ENCODE measurements around the gene TUBB8.
"Not testable (repeated sequence)": the region's sequence is repeated elsewhere in the genome, so short reads cannot be mapped to it uniquely, and the experiment has no call there.

Gene TUBB8

DNA sequence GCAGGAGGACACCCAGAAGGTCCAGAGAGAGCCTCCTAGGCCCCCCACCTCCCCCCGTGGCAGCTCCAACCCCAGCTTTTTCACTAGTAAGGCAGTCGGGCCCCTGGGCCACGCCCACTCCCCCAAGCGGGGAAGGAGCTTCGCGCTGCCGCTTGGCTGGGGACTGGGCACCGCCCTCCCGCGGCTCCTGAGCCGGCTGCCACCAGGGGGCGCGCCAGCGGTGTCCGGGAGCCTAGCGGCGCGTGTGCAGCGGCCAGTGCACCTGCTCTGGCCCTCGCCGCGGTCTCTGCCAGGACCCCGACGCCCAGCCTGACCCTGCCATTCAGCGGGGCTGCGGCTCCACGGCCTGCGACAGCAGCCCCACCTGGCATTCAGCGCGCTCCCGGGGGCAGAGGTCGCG lies 37.8 kb downstream of the TUBB8 start:
- H3K36me3 ChIP-seq (ENCODE audit: insufficient read depth); H3K27ac ChIP-seq; H3K4me2 ChIP-seq: not testable (repeated sequence)

GRCh38 chr10:10261-10971 lies 38.7 kb downstream of the TUBB8 start:
- H3K4me3 ChIP-seq (IDR thresholded peaks at IDR 0.05; ENCODE audit: insufficient read depth, low read depth, low read length); H3K79me2 ChIP-seq (ENCODE audit: insufficient read depth, low read depth); H3K4me2 ChIP-seq; H3K4me1 ChIP-seq (ENCODE audit: low read depth, poor library complexity, severe bottlenecking); H4K20me1 ChIP-seq (ENCODE audit: insufficient read depth); H3K36me3 ChIP-seq (ENCODE audit: insufficient read depth); H3K27me3 ChIP-seq (ENCODE audit: insufficient read depth, low read depth); H2AFZ ChIP-seq (ENCODE audit: low read depth); H3K27ac ChIP-seq; H3K9ac ChIP-seq: not testable (repeated sequence)

More for the DNA sequence above, 37.8 kb downstream of the TUBB8 start:
- H3K79me2 ChIP-seq (ENCODE audit: insufficient read depth, low read depth); H3K4me3 ChIP-seq (IDR thresholded peaks at IDR 0.05; ENCODE audit: insufficient read depth, low read depth, low read length); H3K9ac ChIP-seq; H3K27me3 ChIP-seq (ENCODE audit: insufficient read depth, low read depth); H4K20me1 ChIP-seq (ENCODE audit: insufficient read depth); H3K4me1 ChIP-seq (ENCODE audit: low read depth, poor library complexity, severe bottlenecking); H2AFZ ChIP-seq (ENCODE audit: low read depth): not testable (repeated sequence)

All from KMS-11 (cell line).